Measurements from ENCODE around the gene TKTL1.

The TKTL1 gene

DNA sequence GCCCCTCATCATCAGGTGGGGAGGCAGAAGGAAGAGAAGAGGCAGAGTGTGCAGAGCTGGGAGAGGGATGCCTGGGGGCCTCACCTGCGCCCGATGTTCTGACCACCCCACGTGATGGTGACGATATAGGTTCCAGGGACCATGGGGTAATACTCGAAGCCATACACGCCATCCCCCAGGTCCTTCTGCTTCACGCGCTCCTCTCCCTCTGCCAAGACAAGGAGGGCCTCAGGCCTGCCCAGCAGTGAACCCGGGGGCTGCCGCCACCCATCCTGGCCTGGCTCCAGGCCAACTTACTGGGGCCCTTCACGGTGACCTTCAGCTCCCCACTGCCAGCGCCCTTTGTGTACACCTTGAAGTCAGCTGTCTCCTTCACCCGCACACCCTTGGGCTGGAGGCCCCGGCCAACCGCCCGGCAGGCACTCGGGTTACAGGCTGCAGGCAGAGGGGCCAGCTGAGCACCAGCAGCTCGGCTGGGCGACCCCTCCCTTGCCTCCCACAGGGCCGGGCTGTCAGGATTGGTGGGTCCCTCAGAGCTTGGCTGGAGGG lies 69.5 kb downstream of the TKTL1 start:
- no peak for DNase-seq

DNA sequence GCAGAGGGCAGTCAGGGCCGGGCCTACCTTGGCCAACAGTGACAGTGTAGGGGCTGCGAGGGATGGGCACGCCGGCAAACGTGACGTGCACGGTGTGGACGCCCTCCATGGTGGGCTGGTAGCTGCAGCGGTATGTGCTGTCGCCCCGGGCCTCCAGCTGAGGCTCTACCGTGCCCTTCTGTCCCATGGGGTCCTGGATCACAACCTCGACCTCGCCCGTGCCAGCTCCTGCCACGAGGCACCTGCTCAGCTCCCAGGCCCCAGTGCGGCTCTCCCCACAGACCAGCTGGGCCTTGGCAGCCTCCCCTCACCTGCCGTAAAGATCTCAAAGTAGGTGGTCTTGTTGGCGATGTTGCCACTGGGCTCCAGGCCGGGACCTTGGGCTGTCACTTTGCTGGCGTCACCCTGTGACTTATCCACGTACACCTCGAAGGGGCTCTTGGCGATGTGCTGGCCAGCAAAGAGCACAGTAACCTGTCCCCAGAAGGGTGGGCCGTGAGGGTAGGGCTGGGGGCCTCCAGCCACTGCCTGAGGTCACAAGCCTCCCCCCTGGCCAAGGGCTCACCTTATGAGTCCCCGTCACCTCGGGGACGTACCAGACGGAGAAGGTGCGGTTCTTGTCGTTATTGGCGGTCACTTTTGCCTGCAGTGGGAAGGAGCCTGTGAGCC lies 70.5 kb downstream of the TKTL1 start:
- no peak for DNase-seq

DNA sequence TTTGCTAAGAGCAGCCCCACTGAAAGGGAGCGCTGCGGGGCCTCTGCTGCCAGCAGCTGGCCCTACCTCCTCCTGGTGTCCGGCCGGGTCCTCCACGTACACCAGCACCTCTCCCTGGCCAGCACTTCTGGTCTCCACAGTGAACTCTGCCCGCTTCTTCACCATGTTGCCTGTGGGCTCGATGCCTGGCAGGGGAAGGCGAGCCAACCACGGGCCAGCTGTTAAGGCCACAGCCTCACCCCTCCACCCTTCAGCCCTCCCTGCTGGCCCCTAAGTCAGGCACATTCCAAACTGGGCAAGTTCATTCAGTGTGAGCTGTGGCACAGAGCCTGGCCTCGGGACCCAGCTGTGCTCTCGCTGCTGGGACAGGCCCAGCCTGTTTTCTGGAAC lies 71.1 kb downstream of the TKTL1 start:
- no peak for DNase-seq

DNA sequence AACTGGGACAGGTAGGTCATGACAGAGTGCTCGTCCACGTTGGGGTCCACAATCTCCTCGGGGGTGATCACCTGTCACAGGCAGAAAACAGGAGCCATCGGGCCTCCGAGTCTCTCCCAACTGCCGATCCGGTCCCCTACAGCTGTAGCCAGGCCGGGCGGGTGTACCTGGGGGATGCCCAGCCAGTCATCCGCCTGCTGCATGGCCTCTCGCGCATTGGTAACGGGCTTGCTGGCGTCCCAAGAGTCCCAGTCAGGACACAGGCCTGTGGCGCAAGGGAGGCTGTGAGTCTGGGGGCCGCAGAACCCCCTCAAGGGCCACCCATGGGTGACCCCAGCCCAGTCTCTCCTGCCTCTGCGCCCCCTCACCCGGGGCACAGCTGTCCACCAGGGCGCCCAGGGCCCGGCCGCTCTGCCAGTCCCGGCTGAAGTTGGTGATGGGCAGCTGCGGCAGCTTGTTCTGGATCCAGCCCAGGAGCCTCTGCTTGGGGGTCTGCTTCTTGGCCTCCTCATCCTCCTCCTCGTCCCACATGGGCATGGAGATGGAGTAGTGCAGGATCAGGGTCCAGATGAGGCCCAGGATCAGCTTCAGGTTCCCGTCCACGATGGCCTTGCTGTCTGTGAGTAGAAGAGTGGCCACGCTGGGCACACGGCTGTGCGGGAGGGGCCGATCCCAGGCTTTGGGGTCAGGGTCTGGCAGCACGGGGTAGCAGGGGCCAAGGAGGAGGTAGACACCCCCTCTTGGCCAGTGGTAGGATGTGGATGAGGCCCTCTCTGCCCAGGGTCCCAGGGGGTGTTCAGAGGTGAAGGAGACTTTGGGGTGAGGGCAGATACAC lies 72.1 kb downstream of the TKTL1 start:
- no peak for DNase-seq

DNA sequence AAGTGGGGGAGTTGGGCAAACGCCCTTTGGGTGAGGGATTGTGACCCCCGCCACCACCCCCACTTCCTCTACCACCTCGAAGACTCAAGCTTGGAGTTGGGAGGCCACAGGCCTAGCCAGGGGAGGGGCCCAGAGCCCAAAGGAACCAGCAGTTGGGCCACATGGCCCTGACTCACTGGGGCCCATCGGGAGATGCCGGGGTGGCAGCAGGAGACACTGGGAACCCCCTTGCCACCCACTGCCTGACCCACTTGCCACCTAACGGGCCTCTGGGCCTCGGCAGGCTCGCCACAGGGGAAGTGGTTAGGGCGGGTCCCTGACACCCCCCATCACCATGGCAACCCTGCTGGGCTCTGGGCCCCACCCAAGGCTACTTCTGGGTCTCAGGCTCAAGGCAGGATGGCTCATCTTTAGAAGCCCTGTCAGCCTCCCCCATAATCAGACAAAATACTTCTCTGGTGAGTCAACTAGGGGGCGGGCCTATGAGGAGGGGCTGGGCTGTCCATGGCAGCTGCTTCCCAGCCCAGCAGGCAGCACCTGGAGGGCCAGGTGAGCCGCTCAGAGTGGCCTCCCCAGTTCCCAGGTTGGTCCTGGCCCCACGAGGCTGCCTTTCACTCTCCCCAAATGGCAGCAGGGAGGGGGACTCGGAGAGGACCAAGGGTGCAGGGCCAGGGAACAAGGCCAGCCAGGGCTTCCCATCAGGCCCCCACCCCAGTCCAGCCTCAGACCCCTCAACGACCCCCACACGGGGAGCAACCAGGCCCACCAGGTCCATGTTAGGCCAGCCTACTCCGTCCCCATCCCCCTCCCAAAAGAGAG lies 73.2 kb downstream of the TKTL1 start:
- no peak for DNase-seq

DNA sequence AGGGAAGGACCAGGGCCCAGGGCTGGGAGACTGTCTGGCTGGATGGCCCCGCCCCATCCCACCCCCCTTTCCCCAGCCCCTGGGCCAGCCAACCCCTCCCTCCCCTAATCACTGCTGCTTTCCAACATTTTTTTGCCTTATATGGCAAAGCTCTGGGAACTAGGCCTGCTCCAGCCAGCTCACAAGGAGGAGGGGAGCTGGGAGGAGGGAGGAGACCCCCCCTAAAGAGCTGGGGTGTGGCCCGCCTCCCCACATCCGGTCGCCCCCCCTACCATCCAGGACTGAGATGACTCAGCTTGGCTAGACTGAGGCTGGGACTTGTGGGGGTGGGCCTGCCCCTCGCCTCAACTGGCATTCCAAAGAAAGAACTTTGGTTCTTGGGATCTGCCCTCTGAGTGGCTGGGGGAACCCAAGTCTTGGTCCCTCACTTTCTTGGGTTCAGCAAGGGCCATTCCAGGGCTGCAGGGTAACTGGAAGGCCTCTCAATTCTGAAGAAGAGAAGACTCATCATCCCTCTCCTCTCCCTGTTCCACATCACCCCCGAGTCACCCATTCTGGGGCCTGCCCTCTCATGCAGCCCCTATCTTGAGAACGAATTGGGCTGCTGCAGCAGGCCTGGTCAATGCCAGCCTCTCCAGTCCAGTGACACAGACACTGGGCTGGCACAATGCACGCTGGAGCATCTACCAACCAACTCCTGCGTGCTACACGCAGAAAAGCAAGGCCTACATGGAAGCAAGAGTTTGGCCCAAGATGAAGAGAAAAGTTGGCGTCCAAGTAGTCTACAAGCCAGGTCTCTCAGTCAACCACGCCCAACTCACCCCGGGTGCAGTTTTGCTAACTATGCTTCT lies 74.1 kb downstream of the TKTL1 start:
- DNase-seq: no peak

DNA sequence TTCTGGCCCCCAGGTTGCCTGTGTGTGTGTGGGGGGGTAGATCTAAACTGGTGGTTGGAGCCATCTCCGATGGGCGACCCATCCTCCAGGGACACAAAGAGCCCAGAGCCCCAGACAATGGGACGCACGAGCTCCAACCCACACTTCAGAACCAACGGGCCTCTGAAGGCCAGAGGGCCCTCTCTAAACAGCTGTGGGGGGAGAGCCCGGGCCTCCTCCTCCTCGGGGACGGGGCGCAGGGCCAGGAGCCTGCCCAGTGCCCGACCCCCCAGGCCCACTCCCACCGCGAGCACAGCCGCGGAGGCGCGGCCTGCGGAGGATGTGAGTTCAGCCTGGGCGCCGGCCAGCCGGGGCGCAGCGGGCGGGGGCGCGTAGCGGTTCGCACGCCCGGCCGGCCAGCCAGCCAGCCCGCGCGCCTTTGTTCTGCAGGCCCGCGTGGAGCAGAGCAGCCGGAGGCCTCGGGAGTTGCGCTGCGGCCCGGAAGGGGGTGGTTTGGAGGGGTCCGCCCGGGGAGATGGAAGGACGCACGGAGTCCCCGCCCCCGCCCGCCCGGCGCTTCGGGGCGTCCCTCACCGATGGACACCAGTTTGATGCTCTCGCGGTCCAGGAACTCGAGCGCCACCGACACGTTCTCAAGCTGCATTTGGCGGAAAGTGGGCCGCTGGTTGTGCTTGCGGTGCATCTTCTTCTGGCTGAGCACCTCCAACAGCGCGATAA lies 74.9 kb downstream of the TKTL1 start:
- no peak for DNase-seq

DNA sequence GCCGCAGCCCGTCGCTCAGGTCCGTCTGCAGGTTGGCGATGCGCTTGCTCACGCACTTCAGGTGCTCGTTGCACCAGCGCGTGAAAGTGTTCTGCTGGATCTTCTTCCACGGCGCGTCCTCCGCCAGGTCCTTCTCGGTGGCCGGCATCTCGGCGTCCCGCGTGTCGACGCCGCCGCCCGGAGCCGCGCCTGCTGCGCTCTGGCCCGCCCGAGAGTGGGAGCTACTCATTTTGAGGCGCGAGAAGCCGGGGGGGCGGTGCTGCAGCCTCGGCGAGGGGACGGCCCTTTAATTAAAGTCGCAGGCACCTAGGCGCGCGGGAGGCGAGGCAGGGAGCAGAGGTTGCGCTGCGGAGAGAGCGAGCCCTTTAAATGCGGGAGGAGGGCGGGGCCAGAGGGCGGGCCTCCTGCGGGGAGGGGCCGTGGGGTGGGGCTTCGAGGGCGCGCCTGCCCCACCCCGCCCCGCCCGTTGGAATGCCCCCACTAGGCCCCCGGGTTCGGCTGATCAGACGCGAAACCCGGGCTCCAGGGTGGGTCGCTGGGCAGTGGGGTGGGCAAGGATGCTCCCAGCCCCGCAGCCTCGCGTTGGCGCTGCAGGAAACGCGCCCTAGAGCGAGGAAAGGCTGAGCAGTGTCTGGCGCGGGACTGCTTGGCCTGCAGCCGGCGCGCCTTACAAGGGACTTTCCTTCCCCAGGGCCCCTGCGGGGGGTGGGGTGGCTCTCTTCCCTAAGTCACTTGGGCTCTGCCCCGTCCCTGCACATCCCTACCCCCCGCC lies 75.6 kb downstream of the TKTL1 start:
- DNase-seq: peak; percentile 19 to 67

DNA sequence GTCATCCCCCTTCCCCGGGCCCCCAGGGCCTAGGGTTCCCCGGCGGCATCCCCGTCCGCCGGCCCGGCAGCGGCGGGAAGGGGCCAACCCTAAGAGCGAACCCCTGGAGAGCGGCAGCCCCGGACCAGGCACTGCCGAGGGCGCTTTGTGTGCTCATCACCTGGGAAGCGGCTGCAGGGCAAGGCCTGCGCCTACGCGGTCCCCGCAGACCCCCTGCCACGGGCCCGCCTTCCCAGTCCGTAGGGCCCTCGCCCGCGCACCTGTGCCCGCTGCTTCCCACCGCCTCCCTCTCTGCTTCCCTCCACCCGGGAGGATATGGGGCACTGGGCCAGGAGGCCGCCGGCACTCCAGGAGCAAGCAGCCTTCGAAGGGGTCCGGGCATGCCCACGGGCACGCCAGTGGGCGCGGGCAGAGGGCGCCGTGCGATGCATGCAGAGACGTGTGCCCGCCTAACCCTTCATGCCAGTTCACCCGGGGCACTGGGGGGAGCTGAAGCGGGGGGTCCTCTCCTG lies 76.2 kb downstream of the TKTL1 start:
- DNase-seq: no peak

DNA sequence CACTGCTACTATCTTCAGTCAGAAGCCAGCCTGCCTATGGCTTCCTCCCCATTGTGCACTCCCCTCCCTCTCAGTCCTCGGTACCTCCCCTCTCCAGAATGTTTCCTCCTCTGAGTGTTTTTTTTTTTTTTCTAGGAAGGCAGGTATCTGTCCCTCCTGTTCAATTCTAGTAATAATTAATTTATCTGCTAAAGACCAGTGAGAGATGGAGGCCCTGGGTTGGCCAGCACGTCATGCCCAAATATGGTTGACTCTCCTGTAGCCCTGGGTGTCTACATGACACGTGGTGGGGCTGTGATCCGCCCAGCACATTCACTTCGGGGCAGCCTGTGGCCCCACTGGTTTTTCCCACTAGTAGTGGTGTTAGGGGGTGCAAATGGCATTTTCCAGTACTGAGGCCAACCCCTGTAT lies 77.0 kb downstream of the TKTL1 start:
- no peak for DNase-seq

DNA sequence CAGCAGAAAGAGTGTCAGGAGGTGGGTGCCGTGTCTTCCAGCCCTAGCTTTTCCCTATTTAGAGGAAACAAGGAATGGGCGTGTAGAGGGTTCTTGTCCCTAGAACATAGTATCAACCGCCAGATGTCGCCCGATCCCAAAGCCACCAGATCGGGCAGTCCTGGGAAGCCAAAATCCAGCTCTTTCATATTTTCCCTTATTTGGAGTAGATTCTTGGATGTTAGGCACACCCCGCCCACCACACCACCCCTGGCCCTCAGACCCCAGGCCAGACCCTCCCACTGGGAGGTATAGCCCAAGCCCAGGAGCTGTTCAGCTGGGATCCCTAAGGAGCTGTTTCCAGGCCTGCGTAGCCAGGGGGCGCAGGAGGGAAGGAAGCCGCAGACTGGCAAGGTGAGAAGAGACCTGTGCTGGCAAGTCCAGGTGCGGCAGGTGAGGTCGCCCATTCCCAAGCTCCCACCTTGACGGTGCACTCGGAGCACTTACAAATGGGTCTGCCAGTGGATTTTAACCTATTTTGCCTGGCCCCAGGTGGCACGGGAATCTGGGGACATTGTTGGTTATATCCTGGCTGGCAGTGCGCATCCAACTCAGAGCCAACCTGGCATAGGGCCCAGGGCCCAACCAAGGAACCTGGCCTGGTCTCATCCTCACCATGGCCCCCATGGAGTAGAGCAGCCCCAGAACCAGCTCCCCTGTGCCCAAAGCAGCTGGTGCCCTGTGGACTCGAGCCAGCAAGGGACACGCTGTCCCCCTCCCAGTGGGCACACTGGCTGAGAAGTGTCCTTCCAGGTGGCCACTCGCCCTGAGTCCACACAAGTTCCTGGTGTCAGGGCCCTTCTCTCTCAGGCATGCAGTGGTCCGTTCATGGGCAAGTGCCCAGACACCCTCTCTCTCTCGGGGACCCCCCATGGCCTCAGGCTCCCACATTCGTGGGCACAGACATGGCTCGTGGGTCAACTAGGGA lies 78.0 kb downstream of the TKTL1 start:
- DNase-seq: peak in 1 of 2 experiments; percentile 11

DNA sequence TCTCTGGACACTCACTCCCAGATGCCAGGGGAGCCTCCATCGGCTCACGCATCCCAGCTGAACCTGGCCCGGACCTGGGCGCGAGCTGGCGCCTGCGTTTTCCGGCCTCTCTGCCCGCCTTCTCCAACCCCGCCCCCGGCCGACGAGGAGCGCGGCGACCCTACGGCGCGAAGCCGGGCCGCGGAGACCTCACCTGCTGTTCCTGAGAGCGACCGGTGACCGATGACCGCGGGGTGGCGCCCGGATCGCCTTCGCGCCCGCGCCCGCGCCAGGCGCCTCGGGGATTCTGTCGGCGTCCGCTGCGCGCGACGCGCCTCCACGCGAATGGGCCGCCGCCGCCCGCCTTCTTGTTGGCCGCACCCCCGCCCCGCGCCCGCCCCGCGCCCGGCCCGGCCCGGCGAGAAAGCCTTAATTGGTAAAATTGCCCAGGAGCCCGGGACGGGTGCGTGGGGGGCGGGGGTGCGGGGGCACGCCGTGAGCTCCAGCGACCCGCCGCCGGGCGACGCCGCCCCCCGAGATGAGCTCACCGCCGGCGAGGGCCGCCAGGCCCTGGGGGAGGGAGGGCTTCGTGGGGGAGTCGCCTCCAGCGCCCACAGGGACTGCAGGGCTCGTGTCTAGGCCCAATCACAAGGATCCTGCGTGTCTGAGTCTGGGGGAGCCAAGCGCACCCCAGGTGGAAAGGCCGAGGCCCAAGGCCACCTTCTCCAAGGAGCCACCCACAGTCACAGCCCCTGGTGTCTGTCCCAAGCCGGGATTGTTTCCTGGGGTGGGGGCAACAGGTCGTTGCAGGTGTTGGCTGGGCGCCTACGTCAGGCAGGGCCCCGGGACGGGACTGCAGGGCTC lies 78.9 kb downstream of the TKTL1 start, which contains the start of gene FLNA:
FLNA (minus strand) TSS at position 322 of the 843 bp plus-strand sequence. CDS start 3,389 bp downstream, outside the sequence.
- DNase-seq: no peak

DNA sequence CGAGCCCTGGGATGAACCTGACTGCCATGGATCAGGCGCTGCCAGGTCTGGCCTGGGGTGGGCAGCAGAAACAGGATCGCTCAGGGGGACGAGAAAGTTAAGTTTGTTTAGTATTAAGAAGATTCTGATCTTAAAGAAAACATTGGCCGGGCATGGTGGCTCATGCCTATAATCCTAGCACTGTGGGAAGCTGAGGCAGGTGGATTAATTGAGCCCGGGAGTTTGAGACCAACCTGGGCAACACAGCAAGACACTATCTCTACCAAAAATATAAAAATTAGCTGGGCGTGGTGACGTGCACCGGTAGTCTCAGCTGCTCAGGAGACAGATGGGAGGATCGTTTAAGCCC lies 79.5 kb downstream of the TKTL1 start:
- no peak for DNase-seq

DNA sequence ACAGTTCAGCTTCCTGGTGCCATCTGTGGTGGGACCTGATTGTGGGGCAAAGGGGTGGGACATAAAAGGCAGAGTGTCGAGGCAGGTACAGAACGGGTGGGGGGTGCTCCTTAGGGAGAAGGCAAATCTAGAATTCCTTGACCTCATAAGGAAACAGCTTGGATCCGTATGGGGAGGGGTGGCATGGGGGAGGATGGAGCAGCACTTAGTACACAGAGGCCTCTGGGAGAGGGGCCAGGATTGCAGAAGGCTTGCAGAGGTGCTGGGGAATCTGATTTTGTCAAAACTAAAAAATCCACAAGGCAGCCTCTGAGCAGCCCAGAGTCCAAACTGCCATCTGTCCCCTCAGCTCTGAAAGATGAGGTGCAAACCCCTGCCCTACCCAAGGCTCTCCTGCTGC lies 81.2 kb downstream of the TKTL1 start:
- DNase-seq: no peak

DNA sequence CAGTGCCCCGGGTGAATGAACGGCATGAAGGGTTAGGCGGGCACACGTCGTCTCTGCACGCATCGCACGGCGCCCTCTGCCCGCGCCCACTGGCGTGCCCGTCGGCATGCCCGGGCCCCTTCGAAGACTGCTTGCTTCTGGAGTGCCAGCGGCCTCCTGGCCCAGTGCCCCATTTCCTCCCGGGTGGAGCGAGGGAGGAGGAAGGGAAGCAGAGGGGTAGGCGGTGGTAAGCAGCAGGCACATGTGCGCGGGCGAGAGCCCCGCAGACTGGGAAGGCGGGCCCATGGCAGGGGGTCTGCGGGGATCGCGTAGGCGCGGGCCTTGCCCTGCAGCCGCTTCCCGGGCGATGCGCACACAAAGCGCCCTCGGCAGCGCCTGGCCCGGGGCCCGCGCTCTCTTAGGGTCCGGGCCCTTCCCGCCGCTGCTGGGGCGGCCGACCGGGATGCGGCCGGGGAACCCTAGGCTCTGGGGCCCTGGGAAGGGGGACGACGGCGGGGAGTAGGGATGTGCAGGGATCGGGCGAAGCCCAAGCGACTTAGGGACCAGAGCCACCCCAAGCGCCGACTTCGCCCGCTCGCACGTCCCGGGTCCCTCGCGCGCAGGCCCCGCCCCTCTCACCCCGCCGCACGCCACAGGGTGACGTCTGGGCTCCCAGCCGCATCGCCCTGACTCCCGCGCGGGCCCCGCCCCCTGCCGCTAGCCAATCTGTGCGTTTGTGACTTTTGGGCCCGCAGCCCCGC lies 82.6 kb downstream of the TKTL1 start:
- DNase-seq: no peak

DNA sequence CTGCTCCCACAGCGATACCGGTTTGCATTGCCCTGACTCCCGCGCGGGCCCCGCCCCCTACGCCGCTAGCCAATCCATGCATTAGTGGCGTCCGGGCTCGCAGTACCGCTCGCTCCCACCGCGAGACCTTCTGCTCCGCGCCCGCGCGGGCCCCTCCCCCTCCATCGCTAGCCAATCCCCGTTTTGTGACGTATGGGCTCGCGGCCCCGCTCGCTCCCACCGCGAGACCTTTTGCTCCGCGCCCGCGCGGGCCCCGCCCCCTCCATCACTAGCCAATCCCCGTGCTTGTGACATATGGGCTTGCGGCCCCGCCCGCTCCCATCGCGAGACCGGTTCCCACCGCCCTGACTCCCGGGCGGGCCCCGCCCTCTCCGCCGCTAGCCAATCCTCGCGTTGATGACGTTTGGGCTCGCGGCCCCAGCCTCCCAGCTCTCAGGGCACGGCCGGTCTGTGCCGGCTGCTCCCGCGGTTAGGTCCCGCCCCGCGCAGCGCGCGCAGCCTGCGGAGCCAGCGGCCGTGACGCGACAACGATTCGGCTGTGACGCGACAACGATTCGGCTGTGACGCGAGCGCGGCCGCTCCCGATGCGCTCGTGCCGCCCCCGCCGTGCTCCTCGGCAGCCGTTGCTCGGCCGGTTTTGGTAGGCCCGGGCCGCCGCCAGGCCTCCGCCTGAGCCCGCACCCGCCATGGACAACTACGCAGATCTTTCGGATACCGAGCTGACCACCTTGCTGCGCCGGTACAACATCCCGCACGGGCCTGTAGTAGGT lies 83.4 kb downstream of the TKTL1 start, which contains the start of gene EMD:
EMD (plus strand) TSS at position 497 of the 770 bp plus-strand sequence; CDS start at position 687, 190 bp downstream.
- peak; percentile 90 to 94 for DNase-seq

DNA sequence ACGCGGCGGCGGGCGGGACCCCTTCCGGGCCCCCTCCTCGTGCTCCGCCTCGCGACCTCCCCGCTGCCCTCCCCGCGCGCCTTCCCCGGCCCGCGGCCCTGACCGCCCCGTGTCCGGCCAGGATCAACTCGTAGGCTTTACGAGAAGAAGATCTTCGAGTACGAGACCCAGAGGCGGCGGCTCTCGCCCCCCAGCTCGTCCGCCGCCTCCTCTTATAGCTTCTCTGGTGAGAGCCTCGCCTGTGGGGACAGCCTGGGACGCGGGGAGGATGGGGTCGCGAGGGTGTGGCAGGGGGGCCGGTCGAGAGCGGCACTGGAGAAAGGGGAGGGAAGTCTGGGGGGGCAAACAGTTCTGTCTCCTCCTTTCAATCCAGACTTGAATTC lies 84.0 kb downstream of the TKTL1 start:
- DNase-seq: no peak
